T-cell (primary cell): ENCODE results near the gene TRUB2. TPM values are rescaled to one million over a fixed set of nuclear protein-coding genes. Genes with fewer than 3 reads are reported as not detected.

Experiments used
- ATAC-seq, 4 experiments: fragments of 200-7000 bp in 3 of 4; fragments of 150-1000 bp in 1 of 4; cut with Tn5 transposase; replicated peaks in 1 of 4; 1 replicate in 3 of 4; 2 replicates in 1 of 4; pipeline ENCODE4 v1.10.0; 2021; ENCODE audit warnings: moderate library complexity in 3 of 4, mild to moderate bottlenecking in 2 of 4, moderate number of reproducible peaks in 1 of 4
- CTCF ChIA-PET, 2 donors: fragments of 300-600 bp; sonication (Branson Sonifier 250); formaldehyde crosslinking; loops; one replicate each; lab custom pipeline; 2022; ENCODE audit warnings: antibody characterized with exemption in 2 of 2; lab: Charles Lee
- POLR2A ChIA-PET, 2 donors: fragments of 300-600 bp; sonication (Branson Sonifier 250); formaldehyde crosslinking; loops; one replicate each; lab custom pipeline; 2022; ENCODE audit warnings: antibody characterized with exemption in 2 of 2; lab: Charles Lee
- DNase-seq, 35 experiments: peaks; one replicate each; pipeline versions ENCODE4 v3.0.0 to v3.0.0-alpha.2; 2013 to 2023
- H3K27ac ChIP-seq: one replicate; pipeline ENCODE4 v1.5.1; 2013; ENCODE audit warnings: low read length
- H3K27me3 ChIP-seq, 2 experiments: replicated peaks in 1 of 2; 1 replicate in 1 of 2; 2 replicates in 1 of 2; pipeline versions ENCODE4 v1.6.1 to v1.7.0; 2013; ENCODE audit warnings: low read length in 1 of 2, mixed read lengths in 1 of 2; ENCODE audit not compliant: control insufficient read depth in 2 of 2, insufficient read depth in 2 of 2; ENCODE audit errors: extremely low read depth in 1 of 2
- H3K36me3 ChIP-seq, 2 donors: 1 replicate in 1 of 2; 2 replicates in 1 of 2; pipeline versions ENCODE4 v1.6.1 to v1.7.0; 2013; ENCODE audit warnings: low read length in 1 of 2; ENCODE audit not compliant: control insufficient read depth in 2 of 2, insufficient read depth in 1 of 2; ENCODE audit errors: extremely low read depth in 1 of 2
- H3K4me1 ChIP-seq, 2 experiments: 1 replicate in 1 of 2; 2 replicates in 1 of 2; pipeline versions ENCODE4 v1.6.1 to v1.7.0; 2013; ENCODE audit warnings: low read length in 2 of 2, mixed read lengths in 1 of 2; ENCODE audit not compliant: insufficient read depth in 2 of 2, control insufficient read depth in 1 of 2; ENCODE audit errors: extremely low read depth in 1 of 2
- H3K4me3 ChIP-seq, 2 donors: 1 replicate in 1 of 2; 2 replicates in 1 of 2; pipeline versions ENCODE4 v1.5.1 to v1.7.0; 2013; ENCODE audit warnings: mild to moderate bottlenecking in 2 of 2, low read length in 1 of 2, moderate library complexity in 1 of 2; ENCODE audit not compliant: control insufficient read depth in 1 of 2; ENCODE audit errors: extremely low read depth in 1 of 2
- H3K9me3 ChIP-seq: 2 replicates; pipeline ENCODE4 v1.7.0; 2013
- H3K27ac Mint-ChIP-seq, 2 donors: one replicate each; pipeline ENCODE4 v1.8.0; 2020 to 2021; ENCODE audit warnings: mild to moderate bottlenecking in 2 of 2, mixed read lengths in 2 of 2
- H3K27me3 Mint-ChIP-seq, 2 donors: one replicate each; pipeline ENCODE4 v1.8.0; 2021 to 2022; ENCODE audit warnings: mixed read lengths in 2 of 2
- H3K36me3 Mint-ChIP-seq: one replicate; pipeline ENCODE4 v1.8.0; 2021; ENCODE audit warnings: mixed read lengths
- H3K4me1 Mint-ChIP-seq, 3 donors: one replicate each; pipeline ENCODE4 v1.8.0; 2020 to 2022; ENCODE audit warnings: mixed read lengths in 3 of 3, mild to moderate bottlenecking in 1 of 3
- H3K4me3 Mint-ChIP-seq, 3 donors: one replicate each; pipeline ENCODE4 v1.8.0; 2020 to 2022; ENCODE audit warnings: mild to moderate bottlenecking in 3 of 3, mixed read lengths in 3 of 3, moderate library complexity in 3 of 3
- H3K9me3 Mint-ChIP-seq, 3 donors: one replicate each; pipeline ENCODE4 v1.8.0; 2020 to 2022; ENCODE audit warnings: mixed read lengths in 3 of 3
- WGBS: methylation state at CpG from one replicate; pipeline ENCODE4 v1.1.5; 2013; ENCODE audit warnings: missing lambda C conversion rate; ENCODE audit not compliant: insufficient coverage; 5-methylcytosine and 5-hydroxymethylcytosine counted together
- total RNA-seq, 35 experiments: library from RNA in 6 of 35; stranded (reverse) in 6 of 35; fragments of 120-200 nt in 1 of 35; gene quantifications; one replicate each; pipeline versions ENCODE4 v1.2.1 to v1.2.4 and lab custom pipeline; 2013 to 2026

Gene TRUB2
- total RNA-seq, 5 donors from 2014 or later (not counting 1 experiment from before 2014, with no cell fraction given), result 12.4 to 22.9 (median 21.9) TPM

- H3K27ac ChIP-seq, result no peak overlapping the region
- no CpG with 5 or more reads among the region's 6 CpGs for WGBS
- POLR2A ChIA-PET, result no interaction called here
- peaks cover 16 to 60% of the 10 kb centered on the region in 2 donors for H3K36me3 ChIP-seq
- no peaks in the 10 kb centered on the region for H3K27me3 Mint-ChIP-seq
- no peaks in the 10 kb centered on the region for H3K9me3 ChIP-seq
- H3K9me3 Mint-ChIP-seq, result no peaks in the 10 kb centered on the region
- H3K36me3 Mint-ChIP-seq, result peaks cover 40% of the 10 kb centered on the region
- no peak overlapping the region for H3K4me3 ChIP-seq
- H3K4me1 ChIP-seq, result no peaks in the 10 kb centered on the region
- H3K27ac Mint-ChIP-seq, result no peak overlapping the region
- H3K4me1 Mint-ChIP-seq, result no peaks in the 10 kb centered on the region
- ATAC-seq (no peak), DNase-seq (no peak)
- peaks cover 0 to 15% of the 10 kb centered on the region in 2 experiments for H3K27me3 ChIP-seq
- CTCF ChIA-PET, result no interaction called here
- no peak overlapping the region for H3K4me3 Mint-ChIP-seq
These were observed 63.9 kb downstream of the TRUB2 start for GRCh38 chr9:128258326-128258725.

GRCh38 chr9:128257907-128258306, 64.3 kb downstream of the TRUB2 start:
- Mint-ChIP-seq H3K27ac (no peak overlapping the region), H3K4me1 (no peaks in the 10 kb centered on the region), H3K36me3 (peaks cover 38% of the 10 kb centered on the region), H3K27me3 (peaks cover 0 to 1% of the 10 kb centered on the region in 2 donors), H3K4me3 (no peak overlapping the region), H3K9me3 (no peaks in the 10 kb centered on the region)
- no peak overlapping the region for H3K27ac ChIP-seq
- H3K4me3 ChIP-seq, result no peak overlapping the region
- H3K36me3 ChIP-seq, result peaks cover 16 to 57% of the 10 kb centered on the region in 2 donors
- no peaks in the 10 kb centered on the region for H3K4me1 ChIP-seq
- ChIA-PET POLR2A (no interaction called here), CTCF (no interaction called here)
- H3K27me3 ChIP-seq, result peaks cover 0 to 18% of the 10 kb centered on the region in 2 experiments
- ATAC-seq, result no peak
- WGBS, result 96% methylated on average over 9 of the region's 11 CpGs
- no peaks in the 10 kb centered on the region for H3K9me3 ChIP-seq
- DNase-seq, result no peak

GRCh38 chr9:128257086-128257825, 65.0 kb downstream of the TRUB2 start:
- peaks cover 0 to 23% of the 10 kb centered on the region in 2 experiments for H3K27me3 ChIP-seq
- peaks cover 16 to 51% of the 10 kb centered on the region in 2 donors for H3K36me3 ChIP-seq
- no peaks in the 10 kb centered on the region for H3K4me1 ChIP-seq
- H3K36me3 Mint-ChIP-seq, result peaks cover 32% of the 10 kb centered on the region
- 92% methylated on average over 16 of the region's 23 CpGs for WGBS
- H3K4me3 Mint-ChIP-seq, result no peak overlapping the region
- no peak overlapping the region for H3K4me3 ChIP-seq
- H3K4me1 Mint-ChIP-seq, result peaks cover 0 to under 1% (median under 1%) of the 10 kb centered on the region in 3 donors
- ChIA-PET POLR2A (no interaction called here), CTCF (no interaction called here)
- H3K27me3 Mint-ChIP-seq, result peaks cover 0 to 1% of the 10 kb centered on the region in 2 donors
- no peak overlapping the region for H3K27ac ChIP-seq
- no peaks in the 10 kb centered on the region for H3K9me3 Mint-ChIP-seq
- no peaks in the 10 kb centered on the region for H3K9me3 ChIP-seq
- DNase-seq (no peak), ATAC-seq (no peak)
- H3K27ac Mint-ChIP-seq, result no peak overlapping the region

Other genes with a start within 250 kb of the TRUB2 start
- gene PTGES2, start 194.7 kb downstream of the TRUB2 start, total RNA-seq, result 10 to 100 TPM; 60.2 to 91.7 (median 79.2) TPM
- gene LCN2, start 173.0 kb downstream of the TRUB2 start, total RNA-seq, result not detected
- gene BBLN, start 162.2 kb downstream of the TRUB2 start, total RNA-seq, result 10 to 100 TPM; 50.0 to 85.9 (median 81.4) TPM
- 100 to 1,000 TPM; 143 to 163 (median 150) TPM for gene CIZ1, start 130.9 kb downstream of the TRUB2 start, total RNA-seq
- gene DNM1, start 119.1 kb downstream of the TRUB2 start, total RNA-seq, result 1 to 10 TPM in 4 of 5 donors, under 1 TPM in 1; 0.95 to 3.0 (median 1.8) TPM
- 10 to 100 TPM; 49.6 to 71.3 (median 60.5) TPM for gene GOLGA2, start 46.4 kb downstream of the TRUB2 start, total RNA-seq
- gene SWI5, start 46.2 kb downstream of the TRUB2 start, total RNA-seq, result 10 to 100 TPM in 2 of 5 donors, 1 to 10 TPM in 3; 7.5 to 15.3 (median 9.7) TPM
- gene COQ4, start 392 bp upstream of the TRUB2 start, total RNA-seq, result 10 to 100 TPM; 32.2 to 60.0 (median 54.5) TPM
- gene SLC27A4, start 18.1 kb upstream of the TRUB2 start, total RNA-seq, result 10 to 100 TPM in 3 of 5 donors, 1 to 10 TPM in 2; 7.3 to 18.4 (median 17.5) TPM
- gene URM1, start 48.9 kb upstream of the TRUB2 start, total RNA-seq, result 10 to 100 TPM; 38.7 to 55.8 (median 52.5) TPM
- 1 to 10 TPM in 4 of 5 donors, under 1 TPM in 1; 0.30 to 1.9 (median 1.3) TPM for gene CERCAM, start 98.4 kb upstream of the TRUB2 start, total RNA-seq
- 10 to 100 TPM; 26.0 to 35.7 (median 33.1) TPM for gene ODF2, start 133.6 kb upstream of the TRUB2 start, total RNA-seq
- 10 to 100 TPM; 15.5 to 30.5 (median 29.1) TPM for gene GLE1, start 182.3 kb upstream of the TRUB2 start, total RNA-seq
- 100 to 1,000 TPM; 446 to 594 (median 461) TPM for gene SPTAN1, start 230.1 kb upstream of the TRUB2 start, total RNA-seq